NCI-H345 treated with DMSO at 0.1 percent for 48 hours (cell line): ENCODE results near the gene HDAC4.

ENCODE experiments used
- DNase-seq: peaks from one replicate; lab custom pipeline; 2025; ENCODE audit not compliant: unreplicated experiment; lab: John Stamatoyannopoulos, UW

The HDAC4 gene

DNA sequence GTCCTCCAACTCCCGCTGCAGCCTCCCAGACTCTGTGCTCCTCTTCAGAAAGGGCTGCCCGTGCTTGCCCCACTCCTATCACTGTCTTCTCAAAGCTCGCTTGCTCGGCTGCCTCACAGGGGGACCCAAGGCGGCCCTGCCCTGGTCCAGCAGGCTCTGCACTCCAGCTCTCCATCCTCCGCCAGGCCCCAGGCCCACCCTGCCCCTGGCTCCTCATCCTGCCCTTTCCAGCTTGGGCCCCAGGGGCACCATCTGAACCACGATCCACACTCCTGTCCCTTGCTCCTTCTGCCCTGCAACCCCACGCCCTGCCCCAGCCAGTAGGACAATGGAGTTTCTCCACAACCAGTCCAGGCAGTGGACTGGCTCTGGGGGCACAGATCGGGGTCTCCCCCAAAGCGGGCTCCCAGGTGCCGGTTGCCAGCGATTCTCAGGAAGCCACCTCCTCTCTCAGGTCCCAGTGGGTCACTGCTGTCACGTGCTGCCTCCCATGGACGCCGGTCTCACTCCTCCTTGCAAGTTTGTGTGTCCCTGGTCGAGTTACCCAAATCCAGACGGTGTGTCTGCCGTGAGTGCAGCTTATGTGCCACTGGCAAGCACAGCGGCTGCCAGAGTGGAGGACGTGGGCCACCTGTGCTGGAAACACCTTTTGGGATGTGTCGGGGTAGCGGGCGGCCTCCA lies 238.5 kb downstream of the HDAC4 start:
- DNase-seq, result no peak

DNA sequence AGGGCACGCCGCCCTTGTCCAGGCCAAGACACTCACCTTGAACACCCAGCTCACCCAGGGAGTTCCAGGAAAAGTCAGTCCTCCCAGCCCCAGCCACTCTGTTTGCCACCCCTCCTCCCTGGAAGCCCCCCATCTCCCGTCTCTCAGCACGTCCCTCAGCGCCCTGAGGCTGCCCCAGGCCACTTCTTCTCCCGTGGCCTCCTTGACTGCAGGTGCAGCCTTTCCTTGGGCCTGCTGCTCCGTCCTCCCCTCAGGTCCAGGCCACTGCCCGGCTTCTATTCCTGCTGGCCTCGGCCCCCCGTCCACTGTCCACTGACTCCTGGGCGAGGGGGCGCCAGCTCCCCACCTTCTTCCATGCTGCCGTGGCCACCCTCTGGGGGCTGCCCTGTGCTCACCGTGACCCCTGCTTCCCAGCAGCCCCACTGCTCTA lies 239.1 kb downstream of the HDAC4 start:
- DNase-seq, result no peak

DNA sequence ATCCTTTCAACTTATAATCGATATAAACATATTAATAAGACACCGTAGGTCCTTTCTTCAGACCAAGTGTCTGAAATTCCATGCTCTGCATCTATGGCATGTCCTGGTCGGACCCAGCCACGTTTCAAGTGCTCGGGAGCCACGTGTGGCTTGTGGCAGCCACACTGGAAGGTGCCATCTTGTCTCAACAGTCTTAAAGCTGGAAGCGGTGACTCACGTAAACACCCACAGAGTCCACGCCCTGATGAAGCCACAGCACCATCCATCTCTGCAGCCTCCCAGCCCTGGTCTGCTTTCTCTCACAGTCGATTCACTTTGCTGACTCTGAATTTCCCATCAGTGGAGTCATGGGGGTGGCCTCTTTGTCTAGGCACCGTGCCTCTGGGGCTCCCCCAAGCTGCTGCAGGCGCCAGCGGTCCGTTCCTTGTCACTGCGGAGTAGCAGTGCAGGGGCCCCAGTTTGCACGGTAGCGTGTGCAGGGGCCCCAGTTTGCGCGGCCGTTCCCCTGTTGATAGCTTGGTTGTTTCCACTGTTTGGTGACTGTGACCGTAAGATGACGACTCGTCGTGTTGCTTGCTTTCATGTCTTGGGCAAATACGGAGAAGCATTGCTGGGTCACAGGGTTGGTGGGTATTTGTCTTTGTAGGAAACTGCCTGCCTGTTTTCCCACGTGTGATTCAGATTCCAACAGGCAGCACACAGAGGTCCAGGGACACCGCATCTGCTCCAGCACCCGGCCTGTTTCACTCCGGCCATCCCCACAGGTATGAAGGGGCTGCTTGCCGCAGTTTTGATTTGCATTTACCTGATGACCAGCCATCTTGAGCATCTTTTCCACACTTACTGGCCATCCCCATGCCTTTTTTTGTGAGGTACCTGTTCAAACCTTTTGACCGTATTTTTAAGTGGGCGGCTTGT lies 240.3 kb downstream of the HDAC4 start:
- no peak for DNase-seq

DNA sequence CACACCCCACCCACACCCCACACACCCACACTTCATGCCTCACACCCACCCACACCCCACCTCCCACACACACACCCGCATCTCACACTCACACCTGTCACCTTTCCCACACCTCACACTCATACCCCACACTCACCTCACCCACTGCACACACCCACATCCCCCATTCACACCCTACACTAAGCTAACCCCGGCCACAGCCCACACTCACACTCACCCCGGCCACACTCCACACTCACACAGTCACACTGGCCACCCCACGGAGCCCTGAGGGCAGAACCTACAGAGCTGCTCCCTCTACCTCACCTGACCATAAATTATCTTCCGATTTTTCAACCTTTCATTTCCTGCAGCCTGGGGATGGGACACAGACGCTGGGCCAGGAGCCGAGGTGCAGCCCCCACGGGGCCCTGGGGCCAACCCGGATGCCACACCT lies 241.3 kb downstream of the HDAC4 start:
- no peak for DNase-seq

DNA sequence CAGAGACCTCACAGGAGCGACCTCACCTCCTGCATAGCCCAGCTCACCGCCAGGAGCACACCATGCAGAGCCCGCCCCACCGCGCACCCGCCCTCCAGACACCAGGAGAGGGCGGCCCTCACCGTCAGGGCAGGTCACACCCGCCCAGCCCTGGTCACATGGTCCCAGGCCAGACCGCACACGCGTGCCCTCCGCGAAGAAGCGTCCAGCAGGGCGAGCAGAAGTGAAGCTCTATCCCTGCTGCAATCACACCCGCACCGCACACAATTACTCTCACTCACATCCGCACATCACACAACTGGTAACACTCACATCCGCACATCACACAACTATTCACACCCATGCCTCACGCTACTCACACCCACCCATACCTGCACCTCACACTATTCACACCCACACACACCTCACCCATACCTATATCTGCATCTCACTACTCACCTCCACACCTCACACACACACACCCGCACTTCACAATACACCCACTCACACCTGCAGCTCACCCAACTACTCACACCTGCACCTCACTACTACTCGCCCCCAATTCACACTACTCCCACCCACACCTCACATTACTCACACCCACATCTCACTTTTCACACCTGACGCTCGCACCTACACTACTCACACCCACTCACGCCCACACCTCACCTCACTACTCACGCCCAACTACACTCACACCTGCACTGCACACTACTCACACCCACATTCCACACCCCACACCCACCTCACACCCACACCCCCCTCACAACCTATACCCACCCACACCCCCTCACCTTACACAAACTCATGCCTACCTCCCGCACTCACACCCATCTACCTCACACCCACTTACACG lies 242.0 kb downstream of the HDAC4 start:
- DNase-seq, result no peak

DNA sequence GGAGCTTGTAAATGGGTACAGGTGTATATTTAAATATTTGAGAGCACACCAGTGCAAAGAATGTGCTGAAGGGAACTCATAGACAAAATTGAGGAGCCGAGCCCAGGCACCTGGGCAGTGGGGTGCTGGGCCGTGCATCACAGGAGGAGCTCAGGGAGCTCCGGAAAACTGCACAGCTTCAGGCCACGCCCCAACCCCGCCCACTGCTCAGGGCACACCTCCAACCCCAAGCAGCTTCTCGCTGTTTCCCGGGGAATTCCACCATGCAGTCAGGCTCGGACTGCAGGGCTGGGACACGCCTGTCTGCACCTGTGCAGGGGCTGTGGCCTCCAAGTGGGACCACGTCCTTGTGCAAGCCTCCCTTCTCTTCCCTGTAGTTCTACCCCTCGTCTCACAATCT lies 243.0 kb downstream of the HDAC4 start:
- no peak for DNase-seq

DNA sequence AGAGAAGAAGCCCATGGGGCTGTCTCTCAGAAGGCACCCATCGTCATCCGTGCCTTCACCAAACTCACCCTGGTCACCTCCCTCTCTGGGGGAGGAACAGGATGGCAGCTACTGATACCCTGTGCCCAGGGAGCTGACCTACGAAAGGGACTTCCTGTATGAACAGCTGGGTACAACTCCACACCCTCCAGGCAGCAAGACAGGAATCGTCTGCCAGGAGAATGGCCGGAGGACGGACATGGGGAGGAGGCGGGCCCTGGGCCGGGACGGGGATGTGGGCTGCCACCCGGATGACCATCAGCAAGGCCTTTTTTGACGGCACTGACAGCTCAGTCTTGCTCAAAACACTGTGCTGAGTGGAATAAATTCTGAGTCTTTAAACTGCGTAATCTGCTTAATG lies 243.6 kb downstream of the HDAC4 start:
- no peak for DNase-seq

DNA sequence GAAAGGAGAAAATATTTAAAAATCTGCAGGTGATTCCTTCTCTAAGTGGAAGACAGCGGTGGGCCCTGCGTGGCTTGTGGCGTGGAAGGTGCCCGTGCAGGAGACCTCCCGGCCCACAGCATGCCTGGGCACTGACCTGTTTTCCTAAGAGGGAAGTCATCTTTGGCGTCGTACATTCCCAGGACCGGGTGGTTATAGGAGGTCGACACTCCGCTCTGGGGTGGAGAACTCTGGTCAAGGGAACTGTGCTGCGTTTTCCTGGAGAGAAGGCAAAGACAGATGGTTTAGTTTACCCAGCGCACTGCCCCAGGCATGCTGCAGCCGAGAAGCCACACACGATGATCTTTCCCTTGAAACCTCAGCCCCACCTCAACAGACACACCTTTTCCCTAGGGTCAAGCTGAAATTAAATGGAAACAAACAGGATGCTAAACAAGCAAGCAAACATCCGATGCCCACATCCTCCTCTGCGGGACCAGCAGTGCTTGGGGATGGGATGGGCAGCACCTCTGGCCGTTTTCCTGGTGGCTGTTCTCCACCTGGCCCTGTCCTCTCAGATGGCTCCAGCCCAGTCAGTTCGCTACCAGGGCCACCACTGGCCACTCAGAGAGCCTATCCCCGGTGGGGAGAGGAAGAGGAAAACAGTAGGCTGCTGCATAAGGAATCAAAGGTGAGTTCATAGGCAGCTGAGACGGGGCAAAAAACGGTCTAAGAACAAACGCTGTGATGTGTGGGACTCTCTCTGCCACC lies 244.1 kb downstream of the HDAC4 start:
- no peak for DNase-seq

DNA sequence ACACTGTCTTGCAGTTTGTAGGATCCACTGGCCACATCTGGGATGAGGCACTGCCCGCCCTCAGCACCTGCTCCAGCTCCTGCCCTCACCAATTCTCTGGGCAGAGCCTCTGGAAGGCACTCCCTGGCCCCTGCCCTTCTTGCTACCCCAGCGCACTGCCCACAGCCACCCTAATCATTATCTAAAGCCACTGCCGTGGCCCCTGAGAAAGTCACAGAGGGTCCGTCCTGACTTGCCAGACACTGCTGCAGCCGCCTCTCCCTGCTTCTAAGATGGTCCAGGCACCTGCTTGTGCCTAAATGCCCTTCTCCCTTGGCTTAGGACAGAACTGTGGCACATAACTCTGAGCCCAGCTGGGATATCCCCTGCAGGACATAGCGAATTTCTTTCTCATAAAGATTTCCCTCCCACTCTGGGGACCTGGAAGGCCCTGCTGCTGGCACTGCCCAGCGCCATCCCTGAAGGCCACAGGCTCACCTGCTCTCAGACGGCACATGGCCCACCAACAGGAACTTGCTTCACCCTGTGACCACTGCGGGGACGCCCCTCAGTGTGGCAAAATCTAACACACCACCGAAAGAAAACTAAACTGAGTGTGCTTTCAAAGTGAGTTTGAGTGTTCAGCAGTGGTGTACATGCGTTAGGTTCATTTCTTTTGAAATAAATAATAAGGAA lies 244.9 kb downstream of the HDAC4 start:
- DNase-seq, result no peak

DNA sequence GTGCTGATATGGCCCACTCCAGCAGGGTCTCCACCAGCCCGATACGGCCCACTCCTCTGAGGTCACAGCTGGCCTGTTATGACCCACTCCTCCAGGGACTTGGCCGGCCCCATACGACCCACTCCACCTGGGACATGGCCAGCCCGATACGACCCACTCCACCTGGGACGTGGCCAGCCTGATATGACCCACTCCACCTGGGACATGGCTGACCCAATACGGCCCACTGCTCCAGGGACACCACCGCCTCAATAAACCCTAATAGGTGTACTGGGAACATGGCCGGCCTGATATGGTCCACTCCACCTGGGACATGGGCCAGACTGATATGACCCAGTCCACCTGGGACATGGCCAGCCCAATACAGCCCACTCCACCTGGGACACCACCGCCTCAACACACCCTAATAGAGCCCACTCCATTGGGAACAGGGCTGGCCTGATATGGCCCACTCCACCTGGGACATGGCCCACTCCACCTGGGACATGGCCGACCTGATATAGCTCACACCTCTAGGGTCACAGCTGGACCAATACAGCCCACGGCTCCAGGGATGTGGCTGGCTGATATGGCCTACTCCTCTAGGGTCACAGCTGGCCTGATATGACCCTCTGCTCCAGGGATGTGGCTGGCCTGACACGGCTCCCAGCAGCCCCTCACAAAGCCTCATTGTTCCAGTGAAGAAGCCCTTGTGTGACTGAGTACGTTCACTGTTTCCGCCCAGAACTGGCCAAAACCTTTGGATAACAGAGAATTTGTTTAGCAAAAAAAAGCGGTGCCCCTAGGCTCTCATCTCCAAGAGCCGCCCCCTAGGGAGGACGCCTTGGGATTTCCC lies 245.6 kb downstream of the HDAC4 start:
- DNase-seq, result no peak

DNA sequence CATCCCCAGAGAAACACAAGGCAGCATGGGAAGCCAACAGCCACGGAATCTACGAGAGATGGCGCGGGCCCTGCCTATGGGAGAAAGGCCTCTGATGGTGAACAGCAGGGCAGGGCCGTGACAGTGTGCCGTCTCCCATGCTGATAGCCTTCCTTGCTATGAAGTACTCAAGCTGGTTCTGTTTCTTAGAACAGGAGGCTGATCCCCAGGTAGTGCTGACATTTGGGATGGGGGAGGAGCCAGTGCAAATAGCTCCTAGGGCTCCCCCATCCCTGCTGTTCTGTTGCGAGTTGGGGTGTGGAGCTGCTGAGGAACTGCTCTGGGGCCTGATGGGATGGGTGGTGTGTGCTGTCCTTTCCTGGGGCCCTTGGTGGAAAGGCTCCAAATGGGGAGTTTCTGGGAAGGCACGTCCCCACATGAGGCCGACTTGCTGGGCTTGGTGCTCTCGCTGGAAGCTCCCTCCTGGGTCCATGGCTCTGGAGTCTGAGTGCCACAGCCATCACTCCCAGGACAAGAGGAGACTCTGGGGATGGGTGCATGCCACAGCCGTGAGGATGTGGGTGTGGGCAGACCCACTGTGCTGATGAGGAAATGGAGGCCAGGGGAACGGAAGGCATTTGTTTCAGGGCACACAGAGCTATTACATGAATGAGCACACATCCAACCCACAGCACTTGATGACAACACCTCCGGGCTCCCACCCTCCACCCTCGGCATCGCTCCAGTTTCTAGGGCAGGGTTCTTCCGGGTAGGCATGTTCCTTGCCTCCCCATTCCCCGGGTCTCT lies 246.8 kb downstream of the HDAC4 start:
- no peak for DNase-seq

DNA sequence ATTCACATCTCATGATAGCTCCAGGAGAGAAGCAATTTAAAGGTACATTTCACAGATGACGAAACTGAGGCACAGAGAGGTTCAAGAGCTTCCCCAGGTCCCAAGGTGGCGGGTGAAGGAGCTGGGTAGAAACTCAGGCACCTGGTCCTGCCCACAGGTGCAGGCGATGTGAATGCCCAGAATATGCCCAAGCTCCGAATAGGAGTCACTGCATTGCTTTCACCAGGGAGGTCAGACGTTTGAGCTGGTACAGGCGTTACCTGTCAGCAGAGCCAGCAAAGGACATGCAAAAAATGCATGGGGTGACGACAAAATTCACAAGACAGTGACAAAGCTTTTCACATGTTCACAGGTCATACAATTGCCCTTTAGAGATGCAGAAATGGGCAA lies 247.9 kb downstream of the HDAC4 start:
- no peak for DNase-seq

DNA sequence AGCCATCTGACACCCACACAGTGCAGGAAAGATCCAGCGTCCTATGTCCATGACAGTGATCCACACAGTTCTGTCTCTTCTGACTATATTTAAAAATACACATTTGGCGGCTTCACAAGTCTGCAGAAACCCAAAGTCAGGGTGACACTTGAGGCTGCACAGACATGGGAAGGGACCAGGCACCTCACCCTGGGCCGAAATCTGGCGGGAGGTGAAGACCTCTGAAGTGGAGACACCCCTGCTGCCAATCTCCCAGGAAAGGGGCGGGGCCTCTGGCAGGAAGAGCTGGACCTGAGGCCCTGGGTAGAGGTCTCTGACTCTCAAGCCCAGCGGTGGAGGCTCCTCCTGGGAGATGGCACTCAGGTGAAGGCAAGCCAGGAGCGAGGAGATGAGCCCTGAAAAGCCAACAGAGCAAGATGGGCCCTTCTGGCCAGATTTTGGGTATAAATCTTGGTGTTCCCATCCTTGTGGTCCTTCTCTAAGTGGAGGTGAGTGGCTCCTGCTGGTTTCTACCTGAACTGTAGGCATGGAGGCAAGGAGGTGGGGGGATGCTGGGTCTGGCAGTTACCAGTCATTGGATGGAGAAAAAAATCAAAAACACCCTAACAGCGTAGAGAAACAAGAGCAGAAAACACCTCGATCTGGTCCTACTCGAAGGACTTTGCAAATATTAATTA lies 248.4 kb downstream of the HDAC4 start:
- DNase-seq, result no peak

DNA sequence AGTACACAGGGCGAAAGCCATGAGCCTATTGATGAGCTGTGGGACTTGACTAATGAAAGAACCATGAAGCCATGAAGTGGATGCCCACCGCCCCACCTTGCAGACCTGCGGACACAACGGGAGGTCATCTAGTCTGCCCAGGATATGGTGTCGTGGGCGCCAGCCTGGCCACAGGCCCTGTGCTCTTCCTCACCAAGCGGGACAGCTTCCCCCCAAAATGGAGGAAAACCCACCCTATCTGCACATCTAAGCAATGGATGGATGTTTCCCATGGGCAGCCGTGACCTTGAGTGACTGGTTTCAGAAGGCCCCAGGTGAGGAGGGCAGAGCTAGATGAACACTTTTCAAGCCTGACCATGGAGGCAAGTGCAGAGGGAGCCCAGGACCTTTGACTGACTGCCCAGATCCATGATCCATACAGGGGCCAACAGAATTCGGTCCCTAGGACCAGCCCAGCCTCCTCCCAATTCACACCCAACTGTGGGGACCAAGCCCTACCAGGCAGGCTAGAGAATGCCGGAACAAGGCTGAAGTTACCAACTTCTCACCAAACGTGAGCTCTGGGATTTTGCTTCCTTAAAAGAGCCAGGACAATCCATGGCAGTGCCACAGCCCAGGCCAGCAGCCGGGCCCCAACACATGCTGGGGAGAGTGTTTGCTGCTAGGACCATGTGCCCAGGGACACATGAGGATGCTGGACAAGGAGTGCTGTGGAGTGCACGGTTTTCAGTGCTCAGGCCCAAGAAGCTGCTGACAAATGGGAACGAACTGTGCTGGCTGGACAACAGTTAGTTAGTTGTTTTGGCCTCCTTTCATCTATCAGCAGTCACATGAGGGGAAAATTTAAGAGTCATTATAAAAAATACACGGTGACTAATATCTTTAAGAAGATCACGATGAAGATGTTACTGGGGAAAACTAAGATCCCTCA lies 249.4 kb downstream of the HDAC4 start:
- DNase-seq, result no peak

DNA sequence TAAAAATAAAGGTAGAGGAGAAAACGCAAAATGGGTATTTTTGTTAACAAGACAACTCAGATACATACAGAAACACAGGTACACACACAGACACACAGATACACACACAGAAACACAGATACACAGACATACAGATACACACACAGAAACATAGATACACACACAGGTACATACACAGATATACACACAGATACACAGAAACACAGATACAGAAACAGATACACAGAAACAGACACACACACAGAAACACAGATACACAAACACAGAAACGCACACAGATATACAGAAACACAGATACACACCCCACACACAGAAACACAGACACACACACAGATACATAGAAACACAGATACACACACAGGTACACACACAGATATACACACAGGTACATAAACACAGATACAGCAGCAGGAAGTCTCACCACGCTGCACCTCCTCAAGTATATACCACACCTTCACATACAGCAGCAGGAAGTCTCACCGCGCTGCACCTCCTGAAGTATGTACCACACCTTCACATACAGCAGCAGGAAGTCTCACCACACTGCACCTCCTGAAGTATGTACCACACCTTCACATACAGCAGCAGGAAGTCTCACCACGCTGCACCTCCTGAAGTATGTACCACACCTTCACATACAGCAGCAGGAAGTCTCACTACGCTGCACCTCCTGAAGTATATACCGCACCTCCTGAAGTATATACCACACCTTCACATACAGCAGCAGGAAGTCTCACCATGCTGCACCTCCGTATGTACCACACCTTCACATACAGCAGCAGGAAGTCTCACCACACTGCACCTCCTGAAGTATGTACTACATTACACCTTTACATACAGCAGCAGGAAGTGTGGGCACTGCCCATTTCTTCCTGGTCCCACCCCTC lies 250.5 kb downstream of the HDAC4 start:
- DNase-seq, result no peak

DNA sequence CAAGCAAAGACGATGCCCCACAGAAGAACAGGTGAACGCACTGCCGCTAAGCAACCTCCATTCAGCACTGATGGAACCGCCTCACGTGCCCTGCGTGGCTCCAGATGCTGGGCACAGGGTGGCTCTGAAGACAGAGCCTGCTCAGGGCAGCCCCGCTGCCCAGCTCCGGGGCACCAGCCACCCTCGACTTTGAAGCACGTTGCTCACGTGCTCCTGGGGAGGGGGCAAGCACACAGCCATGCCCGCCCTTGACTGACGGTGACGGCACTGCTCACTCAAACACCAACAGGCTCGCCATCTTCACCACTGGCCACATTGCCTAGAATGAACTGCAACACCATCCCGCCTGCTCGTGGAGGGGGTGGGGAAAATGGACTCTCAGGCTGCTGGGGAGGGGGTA lies 251.3 kb downstream of the HDAC4 start:
- no peak for DNase-seq
